Small intestine (tissue), 7 donors: Measurements from ENCODE around the gene DHRS7. TPM values are rescaled to one million over a fixed set of nuclear protein-coding genes. Genes with fewer than 3 reads are reported as not detected.

Experiments used
- DNase-seq, 2 donors: peaks; one replicate each; pipeline versions ENCODE4 v3.0.0 to v3.0.0-alpha.2; 2013
- FAIRE-seq: peaks from 2 replicates; lab custom pipeline; 2012; peaks lifted over from hg19 to GRCh38; lab: Jason Lieb, UNC
- H3K27ac ChIP-seq, 3 donors: one replicate each; pipeline ENCODE4 v1.5.1; 2013; ENCODE audit warnings: low read length in 2 of 3, mild to moderate bottlenecking in 2 of 3, control low read depth in 1 of 3, inconsistent platforms in 1 of 3, low read depth in 1 of 3, moderate library complexity in 1 of 3
- H3K27me3 ChIP-seq, 3 donors: one replicate each; pipeline ENCODE4 v1.6.1; 2013; ENCODE audit warnings: low read length in 3 of 3, inconsistent platforms in 1 of 3; ENCODE audit not compliant: control insufficient read depth in 3 of 3, insufficient read depth in 3 of 3
- H3K36me3 ChIP-seq, 3 donors: one replicate each; pipeline ENCODE4 v1.6.1; 2013; ENCODE audit warnings: low read length in 3 of 3, inconsistent platforms in 1 of 3, low read depth in 1 of 3, mild to moderate bottlenecking in 1 of 3, moderate library complexity in 1 of 3; ENCODE audit not compliant: control insufficient read depth in 3 of 3, insufficient read depth in 2 of 3
- H3K4me1 ChIP-seq, 3 donors: one replicate each; pipeline ENCODE4 v1.6.1; 2013; ENCODE audit warnings: low read length in 2 of 3, inconsistent platforms in 1 of 3, low read depth in 1 of 3, mild to moderate bottlenecking in 1 of 3, moderate library complexity in 1 of 3; ENCODE audit not compliant: control insufficient read depth in 3 of 3, insufficient read depth in 2 of 3
- H3K4me3 ChIP-seq, 3 donors: one replicate each; pipeline ENCODE4 v1.5.1; 2013; ENCODE audit warnings: low read length in 3 of 3, control low read depth in 1 of 3, inconsistent platforms in 1 of 3, low read depth in 1 of 3, mild to moderate bottlenecking in 1 of 3, moderate library complexity in 1 of 3
- H3K9me3 ChIP-seq, 2 donors: one replicate each; pipeline ENCODE4 v1.6.1; 2013; ENCODE audit warnings: low read depth in 1 of 2, low read length in 1 of 2; ENCODE audit not compliant: control insufficient read depth in 2 of 2, insufficient read depth in 1 of 2
- WGBS, 3 donors: extraction: QIAGEN DNeasy Blood & Tissue Kit; methylation state at CpG; one replicate each; pipeline ENCODE4 v1.1.7; 2013; 5-methylcytosine and 5-hydroxymethylcytosine counted together
- polyA plus RNA-seq, 4 donors: library from polyadenylated mRNA; stranded (reverse) in 3 of 4; unstranded in 1 of 4; fragments of 200-250 nt in 3 of 4; fragments of 120-200 nt in 1 of 4; gene quantifications; one replicate each; pipeline versions ENCODE4 v1.2.1 to v1.2.3, GENCODE V29; 2013
- donor health status: healthy with polysubstance abuse.
- donor health status: control.
- donor health status: control.
- donor health status: Bipolar disorder and iron deficiency.
- donor health status: healthy.

The DHRS7 gene
- polyA plus RNA-seq, 4 donors = 78.7 to 302 (median 132) TPM

DNA sequence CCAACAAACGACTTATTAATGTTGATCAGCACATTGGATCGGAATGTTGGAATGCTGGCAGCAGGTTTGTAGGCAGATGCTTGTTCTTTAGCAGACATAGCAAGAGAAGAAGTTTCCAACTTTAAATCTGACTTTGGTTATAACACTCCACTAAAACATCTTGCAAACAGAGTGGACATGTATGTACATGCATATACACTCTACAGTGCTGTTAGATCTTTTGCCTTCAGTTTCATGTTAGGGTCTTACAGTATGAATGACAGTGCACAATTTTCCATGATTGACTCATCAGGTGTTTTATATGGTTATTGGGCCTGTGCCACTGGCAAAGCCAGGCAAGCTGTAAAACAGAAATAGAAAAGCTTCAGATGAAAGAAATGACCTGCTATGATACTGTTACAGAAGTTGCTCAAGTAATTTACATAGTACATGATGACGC lies 14.3 kb upstream of the DHRS7 start:
- H3K4me3 ChIP-seq = no peak overlapping the region
- H3K27me3 ChIP-seq = no peaks in the 10 kb centered on the region
- WGBS, 3 donors = 81 to 85% (median 82%) methylated on average over 3 of the region's 3 CpGs
- FAIRE-seq (no peak), DNase-seq (no peak)
- H3K9me3 ChIP-seq = no peaks in the 10 kb centered on the region
- H3K4me1 ChIP-seq = no peaks in the 10 kb centered on the region
- H3K27ac ChIP-seq = no peak overlapping the region
- no peaks in the 10 kb centered on the region for H3K36me3 ChIP-seq

GRCh38 chr14:60178820-60179219 lies 13.6 kb upstream of the DHRS7 start:
- H3K4me3 ChIP-seq = no peak overlapping the region
- no peak for FAIRE-seq
- WGBS, 3 donors = 90 to 98% (median 97%) methylated on average over 1 of the region's 1 CpG

DNA sequence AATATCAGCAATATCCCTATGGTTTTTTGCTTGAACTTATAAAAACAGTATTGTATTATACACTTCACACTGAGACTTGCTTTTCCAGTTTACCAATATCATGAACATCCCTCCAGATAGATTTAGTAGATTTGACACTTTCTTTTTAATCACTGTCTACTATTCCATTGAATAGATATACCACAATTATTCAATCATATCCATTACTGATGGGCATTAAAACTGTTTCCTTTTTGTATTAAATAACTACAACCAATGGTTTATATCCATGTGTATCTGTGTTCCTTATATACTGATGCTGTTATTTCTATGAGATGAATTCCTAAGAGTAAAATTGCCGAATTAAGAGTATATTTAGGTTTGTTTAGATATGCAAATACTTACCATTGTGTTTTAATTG lies 13.0 kb upstream of the DHRS7 start:
- FAIRE-seq (no peak), DNase-seq (no peak)
- no peaks in the 10 kb centered on the region for H3K27me3 ChIP-seq
- no peak overlapping the region for H3K4me3 ChIP-seq
- H3K27ac ChIP-seq = no peak overlapping the region
- WGBS, 3 donors = 93 to 95% (median 95%) methylated on average over 1 of the region's 1 CpG
- H3K4me1 ChIP-seq = no peaks in the 10 kb centered on the region
- no peaks in the 10 kb centered on the region for H3K36me3 ChIP-seq
- H3K9me3 ChIP-seq = no peaks in the 10 kb centered on the region

More at GRCh38 chr14:60178820-60179219, 13.6 kb upstream of the DHRS7 start:
- Histone ChIP-seq H3K36me3 (no peaks in the 10 kb centered on the region), H3K27ac (no peak overlapping the region), H3K4me1 (no peaks in the 10 kb centered on the region), H3K9me3 (no peaks in the 10 kb centered on the region), H3K27me3 (no peaks in the 10 kb centered on the region)
- DNase-seq = no peak

DNA sequence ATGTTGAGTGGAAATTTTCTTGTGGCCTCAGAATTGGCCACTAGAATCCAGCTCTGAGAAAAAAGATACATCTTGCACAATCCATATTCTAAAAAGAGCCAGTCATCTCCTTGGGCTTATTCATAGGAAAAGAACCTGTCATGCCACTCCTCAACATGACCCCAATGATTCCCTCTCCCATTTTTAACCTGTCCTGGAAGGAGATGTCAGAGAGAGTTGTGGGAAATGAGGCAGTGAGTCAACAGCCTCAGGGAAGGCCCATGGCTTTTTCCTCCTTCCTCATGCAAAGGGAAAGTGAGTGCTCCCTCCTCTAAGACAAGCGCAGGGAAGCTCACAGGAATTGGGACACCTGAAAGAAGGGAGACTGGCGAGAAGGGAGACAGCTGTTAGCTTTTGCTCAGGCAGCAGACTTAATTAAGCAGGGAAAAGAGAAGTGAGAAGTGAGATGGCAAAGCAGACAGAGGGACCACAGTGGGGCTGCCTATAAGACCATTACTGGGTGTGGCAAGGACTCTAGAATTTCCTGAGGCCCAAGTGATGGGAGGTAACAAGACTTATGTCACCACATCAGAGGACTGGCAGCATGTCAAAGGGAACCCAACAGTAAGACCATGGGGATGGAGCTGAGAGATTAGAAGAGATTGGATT lies 10.2 kb upstream of the DHRS7 start:
- DNase-seq (no peak), FAIRE-seq (no peak)
- Histone ChIP-seq H3K36me3 (no peaks in the 10 kb centered on the region), H3K4me1 (no peaks in the 10 kb centered on the region), H3K9me3 (peaks cover 0 to 4% of the 10 kb centered on the region in 2 donors), H3K27me3 (no peaks in the 10 kb centered on the region), H3K4me3 (no peak overlapping the region), H3K27ac (no peak overlapping the region)
- WGBS, 3 donors = 56 to 82% (median 76%) methylated on average over 2 of the region's 2 CpGs

DNA sequence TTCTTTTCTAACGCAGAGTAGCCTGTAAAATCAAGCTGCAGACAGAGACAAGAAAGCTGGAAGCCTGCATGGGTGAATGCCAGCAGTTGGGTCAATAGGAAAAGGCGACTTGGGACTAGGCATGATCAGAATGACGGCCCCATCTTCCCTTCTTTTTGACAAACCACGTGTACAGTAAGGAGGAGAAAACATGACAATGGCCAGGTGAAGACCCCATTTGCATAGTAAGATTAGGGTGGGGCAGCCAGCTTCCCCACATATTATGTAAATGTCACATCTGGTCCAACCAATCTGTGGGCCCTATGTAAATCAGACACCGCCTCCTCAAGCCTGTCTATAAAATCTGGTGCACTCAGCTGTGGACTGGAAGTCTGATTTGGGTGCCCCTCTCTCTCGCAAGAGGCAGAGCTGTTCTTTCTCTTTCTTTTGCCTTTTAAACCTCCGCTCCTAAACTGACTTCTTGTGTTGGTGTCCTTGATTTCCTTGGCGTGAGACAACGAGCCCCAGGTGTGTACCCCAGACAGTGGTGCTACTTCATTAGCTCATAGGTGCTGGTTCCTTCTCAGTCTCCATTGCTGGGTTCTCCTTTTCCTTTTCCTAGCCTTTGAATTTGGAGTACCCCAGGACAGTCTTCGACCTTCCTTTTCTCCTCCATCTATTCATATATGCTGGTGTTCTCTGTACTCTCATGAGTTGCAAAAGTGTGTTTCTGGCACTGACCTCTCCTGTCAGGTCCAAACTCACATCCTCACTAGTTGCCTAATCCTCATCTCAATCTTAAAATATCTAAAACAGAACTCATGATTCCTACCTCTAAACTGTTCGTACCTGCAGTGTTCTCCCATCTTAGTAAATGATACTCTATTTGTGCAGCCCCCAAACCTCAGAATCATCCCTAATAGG lies 9.4 kb upstream of the DHRS7 start:
- no peaks in the 10 kb centered on the region for H3K36me3 ChIP-seq
- DNase-seq (no peak), FAIRE-seq (no peak)
- no peaks in the 10 kb centered on the region for H3K27me3 ChIP-seq
- H3K4me3 ChIP-seq = no peak overlapping the region
- no peaks in the 10 kb centered on the region for H3K4me1 ChIP-seq
- H3K27ac ChIP-seq = no peak overlapping the region
- 81 to 84% (median 81%) methylated on average over 11 of the region's 11 CpGs for WGBS, 3 donors
- peaks cover 0 to 4% of the 10 kb centered on the region in 2 donors for H3K9me3 ChIP-seq

GRCh38 chr14:60171690-60172089 lies 6.5 kb upstream of the DHRS7 start:
- H3K9me3 ChIP-seq = peaks cover 0 to 4% of the 10 kb centered on the region in 2 donors
- H3K27me3 ChIP-seq = no peaks in the 10 kb centered on the region
- WGBS, 3 donors = 95 to 100% (median 96%) methylated on average over 2 of the region's 2 CpGs
- FAIRE-seq = no peak
- H3K4me3 ChIP-seq = no peak overlapping the region
- no peak overlapping the region for H3K27ac ChIP-seq
- no peaks in the 10 kb centered on the region for H3K4me1 ChIP-seq
- H3K36me3 ChIP-seq = no peaks in the 10 kb centered on the region
- DNase-seq = no peak

DNA sequence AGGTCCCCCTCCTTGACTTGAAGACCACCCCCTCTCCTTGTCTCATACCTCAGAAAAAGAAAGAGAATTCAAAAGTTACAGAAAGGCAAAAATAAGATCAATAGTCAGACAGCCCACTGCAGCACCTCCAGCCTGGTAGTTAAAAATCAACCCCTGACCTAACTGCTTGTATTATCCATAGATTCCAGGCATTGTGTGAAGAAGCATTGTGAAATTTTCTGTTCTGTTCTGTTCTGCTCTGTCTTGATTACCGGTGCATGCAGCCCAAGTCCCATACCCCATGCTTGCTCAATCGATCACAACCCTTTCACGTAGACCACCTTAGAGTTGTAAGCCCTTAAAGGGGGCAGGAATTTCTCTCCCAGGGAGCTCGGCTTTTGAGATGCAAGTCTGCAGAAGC lies 5.8 kb upstream of the DHRS7 start:
- WGBS, 3 donors = 92 to 98% (median 95%) methylated on average over 4 of the region's 4 CpGs
- Histone ChIP-seq H3K27ac (no peak overlapping the region), H3K36me3 (no peaks in the 10 kb centered on the region), H3K27me3 (no peaks in the 10 kb centered on the region), H3K4me3 (no peak overlapping the region), H3K4me1 (no peaks in the 10 kb centered on the region), H3K9me3 (peaks cover 0 to 4% of the 10 kb centered on the region in 2 donors)
- FAIRE-seq (no peak), DNase-seq (no peak)

- Histone ChIP-seq H3K4me1 (peaks cover 0 to 4% (median 0%) of the 10 kb centered on the region in 3 donors), H3K9me3 (peaks cover 0 to 4% of the 10 kb centered on the region in 2 donors), H3K4me3 (no peak overlapping the region), H3K36me3 (no peaks in the 10 kb centered on the region), H3K27ac (no peak overlapping the region), H3K27me3 (no peaks in the 10 kb centered on the region)
- DNase-seq (no peak), FAIRE-seq (no peak)
- 90 to 96% (median 93%) methylated on average over 3 of the region's 3 CpGs for WGBS, 3 donors
Measured at GRCh38 chr14:60169722-60170121, 4.5 kb upstream of the DHRS7 start.
